AG09319 (cell line): ENCODE data around the gene STRA8.
"Not testable (repeated sequence)": the region's sequence is repeated elsewhere in the genome, so short reads cannot be mapped to it uniquely, and the experiment has no call there.

Experiments
- DNase-seq: peaks from one replicate; pipeline ENCODE4 v3.0.0-alpha.2; 2010; ENCODE audit warnings: low read depth; ENCODE audit errors: extremely low read depth
- CTCF ChIP-seq: IDR thresholded peaks from 2 replicates; pipeline ENCODE4 v1.5.1; 2011; ENCODE audit warnings: low read depth, mild to moderate bottlenecking, inconsistent platforms, low read length, moderate library complexity

Gene STRA8

GRCh38 chr7:135231686-135232085, 2.0 kb upstream of the STRA8 start:
- TF ChIP-seq CTCF: no peak
- no peak for DNase-seq

DNA sequence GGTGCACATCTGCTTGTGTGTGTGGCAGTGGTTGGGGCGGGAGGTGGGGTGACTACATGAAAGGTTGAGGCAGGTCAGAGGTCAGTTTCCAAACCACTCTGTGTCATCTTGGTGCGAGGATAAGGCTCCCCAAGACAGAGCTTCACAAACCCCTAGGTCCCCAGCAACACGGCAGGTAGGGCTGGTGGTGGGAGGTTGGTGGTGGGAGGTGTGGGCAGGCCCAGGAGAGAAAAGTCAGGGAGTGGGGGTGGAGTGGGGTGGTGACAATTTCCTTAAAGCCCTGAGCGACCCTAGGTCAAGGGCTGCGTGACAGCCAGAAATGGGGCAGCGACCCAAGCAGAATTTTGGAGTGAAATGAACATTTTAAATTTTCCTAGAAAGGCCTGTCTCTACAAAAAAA, 1.6 kb upstream of the STRA8 start:
- no peak for DNase-seq
- no peak for TF ChIP-seq CTCF

GRCh38 chr7:135232720-135233119, 918 bp upstream of the STRA8 start:
- peak; percentile 18 for TF ChIP-seq CTCF
- no peak for DNase-seq

GRCh38 chr7:135234095-135234494, 457 bp downstream of the STRA8 start:
- DNase-seq: not testable (repeated sequence)

- no peak for DNase-seq
These were observed 1.1 kb downstream of the STRA8 start for GRCh38 chr7:135234727-135235126.

DNA sequence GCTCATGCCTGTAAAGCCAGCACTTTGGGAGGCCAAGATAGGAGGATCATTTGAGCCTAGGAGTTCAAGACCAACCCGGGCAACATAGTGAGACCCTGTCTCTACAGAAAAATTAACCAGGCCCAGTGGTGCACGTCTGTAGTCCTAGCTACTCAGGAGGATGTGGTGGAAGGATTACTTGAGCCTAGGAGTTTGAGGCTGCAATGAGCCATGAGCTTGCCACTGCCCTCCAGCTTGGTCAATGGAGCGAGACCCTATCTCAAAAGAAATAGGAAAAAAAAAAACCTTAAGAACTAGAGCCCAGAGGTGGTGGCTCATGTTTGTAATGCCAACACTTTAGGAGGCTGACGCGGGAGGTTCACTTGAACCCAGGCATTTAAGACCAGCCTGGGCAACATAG, 2.2 kb downstream of the STRA8 start:
- no peak for TF ChIP-seq CTCF
- no peak for DNase-seq

More at GRCh38 chr7:135234727-135235126, 1.1 kb downstream of the STRA8 start:
- TF ChIP-seq CTCF: no peak

- no peak for DNase-seq
These were observed 3.1 kb downstream of the STRA8 start for GRCh38 chr7:135236727-135237126.

More at GRCh38 chr7:135236727-135237126, 3.1 kb downstream of the STRA8 start:
- TF ChIP-seq CTCF: no peak
